Activated CD4-positive, alpha-beta T cell treated with anti-CD3 and anti-CD28 coated beads, Interleukin-2, amount 50 U/mL, for 4 hours (primary cell): ENCODE results near the gene APOBEC2.

Experiments used
- DNase-seq, 2 experiments: peaks; one replicate each; pipeline ENCODE4 v3.0.0-alpha.2; 2020

The APOBEC2 gene

GRCh38 chr6:41090841-41091761, 38.1 kb downstream of the APOBEC2 start:
- no peak for DNase-seq

- DNase-seq: no peak
Observed at GRCh38 chr6:41092421-41093140, 39.6 kb downstream of the APOBEC2 start.

- no peak for DNase-seq
Observed at GRCh38 chr6:41093729-41094128, 40.7 kb downstream of the APOBEC2 start.

- DNase-seq: no peak
Observed at GRCh38 chr6:41097467-41098090, 44.6 kb downstream of the APOBEC2 start.

- no peak for DNase-seq
Observed at GRCh38 chr6:41098366-41098765, 45.4 kb downstream of the APOBEC2 start.

GRCh38 chr6:41100871-41101287, 47.9 kb downstream of the APOBEC2 start:
- DNase-seq: peak; percentile 5 to 11

GRCh38 chr6:41103847-41104246, 50.8 kb downstream of the APOBEC2 start:
- DNase-seq: no peak

GRCh38 chr6:41111017-41111416, 58.0 kb downstream of the APOBEC2 start:
- DNase-seq: no peak
